T-helper 1 cell treated with Interleukin-12 subunit alpha and Interleukin-12 subunit beta and Interleukin-4 antibody, amounts not matched to agents 30 ng/mL and 1 ng/mL, for 36 hours (primary cell): ENCODE results near the gene TTC39C. TPM values are rescaled to one million over a fixed set of nuclear protein-coding genes. Genes with fewer than 3 reads are reported as not detected.
"Not testable (repeated sequence)": the region's sequence is repeated elsewhere in the genome, so short reads cannot be mapped to it uniquely, and the experiment has no call there.

Experiments used
- intact Hi-C: fragments of 100-400 bp; cut with micrococcal nuclease; formaldehyde crosslinking; loops from one replicate; pipeline ENCODE4 v1.15.1; 2024
- total RNA-seq: library from RNA; stranded (reverse); gene quantifications from 2 replicates; pipeline ENCODE4 v1.2.3, GENCODE V29; 2022

Gene TTC39C
- total RNA-seq, 1 donor from 2014 or later = 63.0 TPM

- intact Hi-C loops = no loop called here
These were observed 33.7 kb downstream of the TTC39C start for GRCh38 chr18:24048261-24048660.

- intact Hi-C loops = no loop called here
These were observed 34.6 kb downstream of the TTC39C start for GRCh38 chr18:24049142-24049541.

- intact Hi-C loops = loop anchor here (2.0 kb wide), 1 partner anchor 32 kb away; no protein-coding TSS in a partner anchor
These were observed 36.7 kb downstream of the TTC39C start for GRCh38 chr18:24051031-24051947.

- intact Hi-C loops = loop anchor here (2.0 kb wide), 1 partner anchor 67 kb away; no protein-coding TSS in a partner anchor
These were observed 37.5 kb downstream of the TTC39C start for GRCh38 chr18:24052053-24052452.

DNA sequence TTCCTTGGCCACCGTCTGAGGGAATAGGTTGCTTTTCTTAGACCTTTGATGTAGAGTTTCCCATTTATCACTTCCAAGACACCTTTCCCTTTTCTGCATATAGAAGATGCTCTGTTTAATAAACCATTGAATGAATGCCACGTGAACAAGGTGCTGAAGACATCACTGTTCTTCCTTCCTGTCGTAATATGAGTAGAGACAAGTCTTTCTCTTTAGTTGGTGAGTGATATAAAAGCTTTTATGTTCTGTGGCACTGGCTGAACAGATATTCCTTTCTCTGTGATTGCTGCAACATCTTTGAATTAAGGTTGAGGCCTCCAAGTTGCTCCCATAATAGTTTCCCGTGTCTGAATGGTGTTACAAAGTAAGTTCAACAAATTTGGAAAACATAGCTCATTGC lies 38.7 kb downstream of the TTC39C start:
- intact Hi-C loops = loop anchor here (2.0 kb wide), 1 partner anchor 66 kb away; no protein-coding TSS in a partner anchor

GRCh38 chr18:24054130-24054529 lies 39.6 kb downstream of the TTC39C start:
- intact Hi-C loops = loop anchor here (2.0 kb wide), 1 partner anchor 21 kb away; no protein-coding TSS in a partner anchor

DNA sequence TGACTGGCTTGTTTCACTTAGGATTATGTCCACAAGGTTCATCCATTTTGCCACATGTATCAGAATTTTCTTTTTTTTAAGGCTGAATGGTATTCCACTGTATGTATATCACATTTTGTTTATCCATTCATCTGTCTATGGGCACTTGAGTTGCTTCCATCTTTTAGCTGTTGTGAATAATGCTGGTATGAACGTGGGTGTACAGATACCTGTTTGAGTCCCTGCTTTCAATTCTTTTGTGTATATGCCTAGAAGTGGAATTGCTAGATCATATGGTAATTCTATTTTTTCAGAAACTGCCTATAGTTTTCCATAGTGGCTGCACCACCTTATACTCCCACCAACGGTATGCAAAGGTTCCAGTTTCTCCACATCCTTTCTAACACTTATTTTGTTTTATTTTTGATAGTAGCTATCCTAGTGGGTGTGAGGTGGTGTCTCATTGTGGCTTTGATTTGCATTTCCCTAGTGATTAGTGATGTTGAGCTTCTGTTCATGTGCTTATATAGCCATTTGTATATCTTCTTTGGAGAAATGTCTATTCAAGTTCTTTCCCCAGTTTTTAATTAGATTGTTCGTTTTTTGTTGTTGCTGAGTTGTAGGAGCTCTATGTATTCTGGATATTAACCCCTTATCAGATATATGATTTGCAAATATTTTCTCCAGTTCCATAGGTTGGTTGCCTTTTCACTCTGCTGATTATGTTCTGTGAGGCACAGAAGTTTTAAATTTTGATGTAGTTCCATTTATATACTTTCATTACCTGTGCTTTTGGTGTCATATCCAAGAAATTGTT lies 40.7 kb downstream of the TTC39C start:
- intact Hi-C loops = loop anchor here (2.0 kb wide), 1 partner anchor 20 kb away; no protein-coding TSS in a partner anchor

- intact Hi-C loops = loop anchor here (2.0 kb wide), 1 partner anchor 19 kb away; no protein-coding TSS in a partner anchor
These were observed 41.3 kb downstream of the TTC39C start for GRCh38 chr18:24055878-24056277.

GRCh38 chr18:24056506-24056905 lies 42.0 kb downstream of the TTC39C start:
- intact Hi-C loops = no loop called here

GRCh38 chr18:24057804-24058203 lies 43.2 kb downstream of the TTC39C start:
- intact Hi-C loops = no loop called here

- intact Hi-C loops = not testable (repeated sequence)
These were observed 44.8 kb downstream of the TTC39C start for GRCh38 chr18:24059385-24059784.

DNA sequence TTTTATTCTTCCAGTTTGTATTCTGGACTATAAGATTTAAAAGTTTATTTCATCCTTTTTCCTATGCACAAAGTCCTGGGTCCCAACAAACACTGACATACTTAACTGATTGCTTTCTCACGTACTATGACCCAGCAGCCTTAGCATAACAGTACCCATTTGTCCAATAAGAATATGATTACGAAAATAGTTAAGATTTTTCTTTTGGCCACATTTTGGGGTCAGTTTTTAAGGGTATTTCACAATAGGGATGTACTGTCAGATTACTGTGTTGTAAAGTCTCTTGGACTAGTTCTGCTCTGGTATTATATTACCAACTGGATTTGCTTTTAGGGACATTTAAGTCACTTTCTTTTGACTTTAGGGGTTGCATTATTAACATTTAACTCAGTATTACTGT lies 46.1 kb downstream of the TTC39C start:
- intact Hi-C loops = no loop called here

DNA sequence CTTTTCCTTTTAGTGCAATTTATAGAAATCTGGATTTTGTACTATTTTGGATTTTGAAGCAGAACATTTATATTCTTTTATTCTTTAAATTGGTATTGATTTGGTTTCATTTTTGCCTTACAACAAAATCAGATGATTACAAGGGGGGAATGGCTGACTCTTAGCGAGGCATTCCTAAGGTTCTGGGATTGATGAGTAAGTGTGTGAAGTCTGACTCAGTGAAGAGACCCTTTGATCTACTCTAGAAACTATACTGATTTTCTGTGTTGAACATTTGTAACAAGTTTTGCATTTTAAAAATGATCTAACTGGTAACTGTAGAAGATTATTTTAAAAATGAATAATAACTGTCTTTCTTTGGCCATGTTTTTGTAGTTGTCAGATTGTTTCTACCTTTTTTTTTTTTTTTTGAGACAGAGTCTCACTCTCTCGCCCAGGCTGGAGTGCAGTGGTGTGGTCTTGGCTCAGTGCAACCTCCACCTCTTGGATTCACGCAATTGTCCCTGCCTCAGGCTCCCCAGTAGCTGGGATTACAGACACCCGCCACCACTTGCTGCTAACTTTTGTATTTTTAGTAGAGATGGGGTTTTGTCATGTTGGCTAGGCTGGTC lies 48.7 kb downstream of the TTC39C start:
- intact Hi-C loops = no loop called here

GRCh38 chr18:24064391-24065100 lies 50.0 kb downstream of the TTC39C start:
- intact Hi-C loops = no loop called here

- intact Hi-C loops = no loop called here
These were observed 51.4 kb downstream of the TTC39C start for GRCh38 chr18:24065906-24066305.

DNA sequence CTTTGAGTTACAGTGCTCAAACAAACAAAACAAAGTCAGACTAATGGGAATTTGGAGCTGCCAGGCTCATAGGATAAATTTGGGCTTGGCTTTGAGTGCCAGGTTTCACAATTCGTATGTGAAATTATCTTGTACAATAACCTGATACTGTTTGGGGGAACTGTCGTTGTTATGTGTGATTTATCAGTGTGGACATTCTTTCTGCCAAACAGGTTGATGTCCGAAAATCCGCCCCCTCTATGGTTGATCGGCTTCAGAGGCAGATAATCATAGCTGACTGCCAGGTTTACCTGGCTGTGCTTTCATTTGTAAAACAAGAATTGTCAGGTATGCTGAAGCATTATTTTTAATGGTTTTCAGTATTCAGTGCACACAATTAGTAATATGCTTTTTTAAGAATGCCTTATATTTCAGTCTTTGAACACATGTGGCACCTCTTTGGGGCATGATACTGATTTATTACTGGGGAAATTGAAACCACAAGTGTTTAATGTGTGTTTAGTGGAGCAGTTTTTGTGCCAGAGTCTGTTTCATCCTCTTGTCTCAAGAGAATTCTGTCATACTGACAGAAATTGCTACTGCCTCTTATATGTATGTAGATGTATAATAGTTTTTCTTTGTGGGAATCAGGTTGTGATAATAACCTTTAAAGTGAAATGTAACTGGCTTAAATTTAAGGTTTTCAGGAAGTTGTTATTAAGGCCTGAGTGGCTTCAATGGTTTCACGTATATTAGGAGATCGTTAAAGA lies 54.6 kb downstream of the TTC39C start:
- intact Hi-C loops = no loop called here

DNA sequence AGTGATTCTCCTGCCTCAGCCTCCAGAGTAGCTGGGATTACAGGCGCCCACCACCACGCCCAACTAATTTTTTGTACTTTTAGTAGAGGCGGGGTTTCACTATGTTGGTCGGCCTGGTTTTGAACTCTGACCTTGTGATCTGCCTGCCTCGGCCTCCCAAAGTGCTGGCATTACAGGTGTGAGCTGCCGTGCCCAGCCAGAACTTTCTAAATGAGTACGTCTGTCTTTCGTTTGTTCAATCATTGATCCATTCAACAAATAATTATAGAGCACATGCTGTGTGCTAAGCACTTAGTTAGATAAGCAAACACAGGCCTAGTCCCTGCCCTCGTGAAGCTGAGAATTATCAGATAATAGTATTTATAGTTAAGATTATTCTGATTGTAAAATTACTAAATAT lies 56.5 kb downstream of the TTC39C start:
- intact Hi-C loops = no loop called here

DNA sequence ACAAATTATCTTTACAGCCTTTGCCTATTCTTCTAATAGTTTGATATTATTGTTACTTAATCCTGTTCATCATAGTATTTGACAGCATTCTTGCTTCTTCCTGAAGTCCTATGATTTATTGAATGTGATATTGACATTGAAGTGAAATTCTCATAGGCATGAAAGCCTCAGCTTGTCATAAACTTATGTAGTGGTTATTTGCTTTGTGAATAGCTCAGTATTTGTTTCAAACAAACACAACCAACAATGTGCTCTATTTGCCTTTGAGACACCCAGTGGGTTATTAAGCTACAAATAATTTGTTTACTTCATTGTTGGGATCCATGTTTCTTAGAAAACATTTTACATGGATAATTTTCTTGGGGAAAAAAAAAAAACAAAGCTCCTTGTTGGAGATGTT lies 57.2 kb downstream of the TTC39C start:
- intact Hi-C loops = no loop called here

- intact Hi-C loops = no loop called here
These were observed 58.2 kb downstream of the TTC39C start for GRCh38 chr18:24072743-24073142.

DNA sequence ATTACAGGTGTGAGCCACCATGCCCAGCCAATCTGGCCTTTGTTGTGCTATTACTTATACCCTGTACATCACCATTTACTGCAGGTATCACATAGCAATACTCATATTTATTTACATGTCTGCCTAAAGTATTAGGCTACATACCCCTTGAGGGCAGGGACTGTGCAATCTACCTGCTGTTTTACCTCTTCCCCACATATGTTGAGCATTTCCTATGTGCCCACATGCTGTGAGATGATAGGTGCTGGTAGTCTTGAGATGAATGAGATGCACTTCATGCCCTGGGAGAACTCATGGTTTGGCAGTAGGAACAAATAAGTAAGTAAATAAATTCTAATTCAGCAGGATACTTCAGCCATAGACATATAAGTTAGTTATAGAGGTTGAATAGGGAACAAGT lies 59.2 kb downstream of the TTC39C start:
- intact Hi-C loops = loop anchor here (2.0 kb wide), 1 partner anchor 19 kb away; no protein-coding TSS in a partner anchor
